ENCODE data around the gene CREB5. TPM values are rescaled to one million over a fixed set of nuclear protein-coding genes. Genes with fewer than 3 reads are reported as not detected.

CREB5 gene
- total and polyA plus RNA-seq, 2 experiments from 2014 or later: 2.4 to 4.4 TPM

DNA sequence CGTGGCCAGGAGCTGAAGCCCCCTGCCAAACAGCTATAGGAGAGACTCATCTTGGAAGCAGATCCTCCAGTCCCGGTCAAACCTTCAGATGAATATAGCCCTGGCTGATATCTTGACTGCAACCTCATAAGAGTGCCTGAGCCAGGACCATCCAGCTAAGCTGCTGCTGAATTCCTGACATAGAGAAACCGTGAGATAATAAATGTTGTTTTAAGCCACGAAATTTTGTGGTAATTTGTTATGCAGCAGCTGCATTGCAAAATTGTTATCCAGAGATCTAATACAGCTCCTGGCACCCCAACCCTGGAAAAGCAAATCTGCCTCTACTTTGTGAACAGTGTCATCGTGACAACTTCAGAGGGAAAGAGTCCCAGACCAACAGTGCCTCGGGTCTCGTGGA is 119.9 kb downstream of the CREB5 start (continued):
- TF ChIP-seq, protein P1, sequence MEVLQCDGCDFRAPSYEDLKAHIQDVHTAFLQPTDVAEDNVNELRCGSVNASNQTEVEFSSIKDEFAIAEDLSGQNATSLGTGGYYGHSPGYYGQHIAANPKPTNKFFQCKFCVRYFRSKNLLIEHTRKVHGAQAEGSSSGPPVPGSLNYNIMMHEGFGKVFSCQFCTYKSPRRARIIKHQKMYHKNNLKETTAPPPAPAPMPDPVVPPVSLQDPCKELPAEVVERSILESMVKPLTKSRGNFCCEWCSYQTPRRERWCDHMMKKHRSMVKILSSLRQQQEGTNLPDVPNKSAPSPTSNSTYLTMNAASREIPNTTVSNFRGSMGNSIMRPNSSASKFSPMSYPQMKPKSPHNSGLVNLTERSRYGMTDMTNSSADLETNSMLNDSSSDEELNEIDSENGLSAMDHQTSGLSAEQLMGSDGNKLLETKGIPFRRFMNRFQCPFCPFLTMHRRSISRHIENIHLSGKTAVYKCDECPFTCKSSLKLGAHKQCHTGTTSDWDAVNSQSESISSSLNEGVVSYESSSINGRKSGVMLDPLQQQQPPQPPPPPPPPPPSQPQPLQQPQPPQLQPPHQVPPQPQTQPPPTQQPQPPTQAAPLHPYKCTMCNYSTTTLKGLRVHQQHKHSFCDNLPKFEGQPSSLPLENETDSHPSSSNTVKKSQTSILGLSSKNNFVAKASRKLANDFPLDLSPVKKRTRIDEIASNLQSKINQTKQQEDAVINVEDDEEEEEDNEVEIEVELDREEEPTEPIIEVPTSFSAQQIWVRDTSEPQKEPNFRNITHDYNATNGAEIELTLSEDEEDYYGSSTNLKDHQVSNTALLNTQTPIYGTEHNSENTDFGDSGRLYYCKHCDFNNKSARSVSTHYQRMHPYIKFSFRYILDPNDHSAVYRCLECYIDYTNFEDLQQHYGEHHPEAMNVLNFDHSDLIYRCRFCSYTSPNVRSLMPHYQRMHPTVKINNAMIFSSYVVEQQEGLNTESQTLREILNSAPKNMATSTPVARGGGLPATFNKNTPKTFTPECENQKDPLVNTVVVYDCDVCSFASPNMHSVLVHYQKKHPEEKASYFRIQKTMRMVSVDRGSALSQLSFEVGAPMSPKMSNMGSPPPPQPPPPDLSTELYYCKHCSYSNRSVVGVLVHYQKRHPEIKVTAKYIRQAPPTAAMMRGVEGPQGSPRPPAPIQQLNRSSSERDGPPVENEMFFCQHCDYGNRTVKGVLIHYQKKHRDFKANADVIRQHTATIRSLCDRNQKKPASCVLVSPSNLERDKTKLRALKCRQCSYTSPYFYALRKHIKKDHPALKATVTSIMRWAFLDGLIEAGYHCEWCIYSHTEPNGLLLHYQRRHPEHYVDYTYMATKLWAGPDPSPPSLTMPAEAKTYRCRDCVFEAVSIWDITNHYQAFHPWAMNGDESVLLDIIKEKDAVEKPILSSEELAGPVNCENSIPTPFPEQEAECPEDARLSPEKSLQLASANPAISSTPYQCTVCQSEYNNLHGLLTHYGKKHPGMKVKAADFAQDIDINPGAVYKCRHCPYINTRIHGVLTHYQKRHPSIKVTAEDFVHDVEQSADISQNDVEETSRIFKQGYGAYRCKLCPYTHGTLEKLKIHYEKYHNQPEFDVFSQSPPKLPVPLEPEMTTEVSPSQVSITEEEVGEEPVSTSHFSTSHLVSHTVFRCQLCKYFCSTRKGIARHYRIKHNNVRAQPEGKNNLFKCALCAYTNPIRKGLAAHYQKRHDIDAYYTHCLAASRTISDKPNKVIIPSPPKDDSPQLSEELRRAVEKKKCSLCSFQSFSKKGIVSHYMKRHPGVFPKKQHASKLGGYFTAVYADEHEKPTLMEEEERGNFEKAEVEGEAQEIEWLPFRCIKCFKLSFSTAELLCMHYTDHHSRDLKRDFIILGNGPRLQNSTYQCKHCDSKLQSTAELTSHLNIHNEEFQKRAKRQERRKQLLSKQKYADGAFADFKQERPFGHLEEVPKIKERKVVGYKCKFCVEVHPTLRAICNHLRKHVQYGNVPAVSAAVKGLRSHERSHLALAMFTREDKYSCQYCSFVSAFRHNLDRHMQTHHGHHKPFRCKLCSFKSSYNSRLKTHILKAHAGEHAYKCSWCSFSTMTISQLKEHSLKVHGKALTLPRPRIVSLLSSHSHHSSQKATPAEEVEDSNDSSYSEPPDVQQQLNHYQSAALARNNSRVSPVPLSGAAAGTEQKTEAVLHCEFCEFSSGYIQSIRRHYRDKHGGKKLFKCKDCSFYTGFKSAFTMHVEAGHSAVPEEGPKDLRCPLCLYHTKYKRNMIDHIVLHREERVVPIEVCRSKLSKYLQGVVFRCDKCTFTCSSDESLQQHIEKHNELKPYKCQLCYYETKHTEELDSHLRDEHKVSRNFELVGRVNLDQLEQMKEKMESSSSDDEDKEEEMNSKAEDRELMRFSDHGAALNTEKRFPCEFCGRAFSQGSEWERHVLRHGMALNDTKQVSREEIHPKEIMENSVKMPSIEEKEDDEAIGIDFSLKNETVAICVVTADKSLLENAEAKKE (CRISPR knock-in tag; IDR thresholded peaks at IDR 0.05): no peak
- TF ChIP-seq CREB1 (CRISPR knock-in tag; IDR thresholded peaks at IDR 0.05; ENCODE audit: low read depth) (no peak), ZNF114 (CRISPR knock-in tag; IDR thresholded peaks at IDR 0.05) (no peak), ZNF331 (CRISPR knock-in tag; IDR thresholded peaks at IDR 0.05; ENCODE audit: low read depth) (no peak), EZH2 (IDR thresholded peaks at IDR 0.05; ENCODE audit: low read depth, unreplicated experiment) (no peak)
- TF ChIP-seq, protein P2, sequence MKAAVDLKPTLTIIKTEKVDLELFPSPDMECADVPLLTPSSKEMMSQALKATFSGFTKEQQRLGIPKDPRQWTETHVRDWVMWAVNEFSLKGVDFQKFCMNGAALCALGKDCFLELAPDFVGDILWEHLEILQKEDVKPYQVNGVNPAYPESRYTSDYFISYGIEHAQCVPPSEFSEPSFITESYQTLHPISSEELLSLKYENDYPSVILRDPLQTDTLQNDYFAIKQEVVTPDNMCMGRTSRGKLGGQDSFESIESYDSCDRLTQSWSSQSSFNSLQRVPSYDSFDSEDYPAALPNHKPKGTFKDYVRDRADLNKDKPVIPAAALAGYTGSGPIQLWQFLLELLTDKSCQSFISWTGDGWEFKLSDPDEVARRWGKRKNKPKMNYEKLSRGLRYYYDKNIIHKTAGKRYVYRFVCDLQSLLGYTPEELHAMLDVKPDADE (IDR thresholded peaks at IDR 0.05): no peak

DNA sequence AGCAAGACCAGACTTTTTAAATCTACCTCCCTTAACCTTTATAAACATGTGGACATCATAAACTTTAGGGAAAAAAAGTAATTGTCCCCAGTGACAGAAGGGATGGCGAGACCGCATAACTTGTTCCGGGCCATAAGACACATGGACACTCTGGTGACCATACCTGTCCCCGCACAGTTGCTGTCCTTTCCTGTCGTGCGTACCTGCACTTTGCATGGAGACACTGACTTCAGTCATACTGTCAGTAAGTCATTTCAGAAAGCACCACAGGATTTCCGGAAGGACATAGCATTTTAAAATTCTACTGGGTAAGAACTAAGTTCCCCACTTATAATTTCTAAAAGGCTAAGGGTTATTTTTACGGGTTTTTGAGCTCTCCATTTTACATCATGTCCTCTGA is 120.9 kb downstream of the CREB5 start:
- peaks cover 11% of the 10 kb centered on the region; the same call in 1 of the 2 replicates for H3K9me2 ChIP-seq (ENCODE audit: insufficient read depth)
- H3K27me3 ChIP-seq (ENCODE audit: insufficient read depth): no peaks in the 10 kb centered on the region
- no peaks in the 10 kb centered on the region for H3F3A ChIP-seq (replicated peaks; ENCODE audit: low read depth)
- no peak overlapping the region for H3K4me3 Mint-ChIP-seq
- H3K4me1 Mint-ChIP-seq: peaks cover 16% of the 10 kb centered on the region
- H3K9me3 Mint-ChIP-seq: peaks cover 5% of the 10 kb centered on the region; the same call in 2 of the 3 replicates
- no peak overlapping the region for H3K27ac Mint-ChIP-seq
- H3K27me3 Mint-ChIP-seq (ENCODE audit: insufficient read depth, low read depth, poor library complexity): peaks cover 2% of the 10 kb centered on the region
- no peak overlapping the region for H3K4me3 ChIP-seq
- peaks cover 4% of the 10 kb centered on the region; the same call in 1 of the 2 replicates for H3K36me3 ChIP-seq (ENCODE audit: insufficient read depth)
- DNase-seq (ENCODE audit: low spot score): no peak
- H4K20me1 ChIP-seq (replicated peaks; ENCODE audit: insufficient read depth): no peaks in the 10 kb centered on the region
- peaks cover 4% of the 10 kb centered on the region; the same call in 2 of the 3 replicates for H3K36me3 Mint-ChIP-seq (ENCODE audit: low read depth)
- H3K27ac ChIP-seq (ENCODE audit: low read depth): no peak overlapping the region
- peaks cover 15% of the 10 kb centered on the region for H3K4me1 ChIP-seq (ENCODE audit: insufficient read depth)
- no peak overlapping the region for H2AFZ ChIP-seq
- no peaks in the 10 kb centered on the region for H3K79me2 ChIP-seq (replicated peaks; ENCODE audit: insufficient read depth)
- no peak for ATAC-seq
- no peak overlapping the region for H3K4me2 ChIP-seq
- TF ChIP-seq JUNB (IDR thresholded peaks at IDR 0.05; ENCODE audit: unreplicated experiment) (no peak), STAT1 (IDR thresholded peaks at IDR 0.05; ENCODE audit: unreplicated experiment) (no peak), NANOG (IDR thresholded peaks at IDR 0.05; ENCODE audit: borderline replicate concordance) (no peak)
- TF ChIP-seq, protein P1 (CRISPR knock-in tag; IDR thresholded peaks at IDR 0.05): no peak
